HCT116 (cell line): Measurements from ENCODE around the gene WFDC10A. TPM values are rescaled to one million over a fixed set of nuclear protein-coding genes. Genes with fewer than 3 reads are reported as not detected.

Source experiments
- ATAC-seq: fragments of 200-7000 bp; cut with Tn5 transposase; 2 replicates; pipeline ENCODE4 v1.9.1; 2020; ENCODE audit warnings: mild to moderate bottlenecking, moderate library complexity
- BruUV-seq: library from RNA; stranded (reverse); fragments of 400-500 nt; replicated peaks from 2 replicates; lab custom pipeline; 2021; lab: Mats Ljungman, UMichigan
- CTCF ChIA-PET: fragments of 300-600 bp; sonication (Branson Sonifier 250); formaldehyde crosslinking; loops from one replicate; lab custom pipeline; 2021; ENCODE audit warnings: antibody characterized with exemption; lab: Charles Lee
- POLR2A ChIA-PET: fragments of 300-600, 350-600 bp; sonication (Branson Sonifier 250); formaldehyde crosslinking; loops from one replicate; lab custom pipeline; 2021; ENCODE audit warnings: antibody characterized with exemption; lab: Charles Lee
- RAD21 ChIA-PET, 2 experiments: fragments of 300-600 bp; sonication (Branson Sonifier 250); formaldehyde crosslinking; loops; one replicate each; lab custom pipeline; 2023; ENCODE audit warnings: low total read pairs in 2 of 2; ENCODE audit not compliant: uncharacterized antibody in 2 of 2, unreplicated experiment in 2 of 2, low non-redundant PET in 1 of 2; lab: Charles Lee
- DNase-seq: peaks from one replicate; pipeline ENCODE4 v3.0.0-alpha.2; 2010; ENCODE audit warnings: low read depth, low spot score
- H2AFZ ChIP-seq: fragments of 200-600 bp; shearing (Covaris generic), sonication (generic); 2 replicates; pipeline ENCODE4 v1.6.1; 2017; ENCODE audit warnings: low read depth, mixed run types, mixed read lengths, antibody characterized with exemption, low read length; ENCODE audit not compliant: poor library complexity, severe bottlenecking
- H3K27ac ChIP-seq: 2 replicates; pipeline ENCODE4 v1.5.1; 2012; ENCODE audit warnings: low read depth, low read length
- H3K27me3 ChIP-seq: fragments of 200-600 bp; sonication (generic); 2 replicates; pipeline ENCODE4 v1.6.1; 2016; ENCODE audit warnings: mixed run types, low read length, mixed read lengths; ENCODE audit not compliant: insufficient read depth
- H3K36me3 ChIP-seq, 2 experiments: fragments of 200-500 bp in 1 of 2; fragments of 200-600 bp in 1 of 2; sonication (Bioruptor generic) in 1 of 2; sonication (generic) in 1 of 2; 2 replicates each; pipeline versions ENCODE4 v1.5.1 to v1.6.1; 2014 to 2016; ENCODE audit warnings: low read length in 2 of 2, inconsistent platforms in 1 of 2, mixed read lengths in 1 of 2, mixed run types in 1 of 2; ENCODE audit not compliant: insufficient read depth in 2 of 2, control insufficient read depth in 1 of 2
- H3K4me1 ChIP-seq, 2 experiments: fragments of 200-600 bp in 1 of 2; sonication (generic) in 1 of 2; 2 replicates each; pipeline versions ENCODE4 v1.5.1 to v1.6.1; 2012 to 2017; ENCODE audit warnings: low read length in 2 of 2, inconsistent platforms in 1 of 2, mild to moderate bottlenecking in 1 of 2, mixed read lengths in 1 of 2, mixed run types in 1 of 2, moderate library complexity in 1 of 2; ENCODE audit not compliant: insufficient read depth in 2 of 2, control insufficient read depth in 1 of 2
- H3K4me2 ChIP-seq: fragments of 200-600 bp; sonication (generic); 2 replicates; pipeline ENCODE4 v1.6.1; 2017; ENCODE audit warnings: mixed run types, low read length, mixed read lengths
- H3K4me3 ChIP-seq, 2 experiments: fragments of 200-600 bp in 1 of 2; sonication (generic) in 1 of 2; replicated peaks in 1 of 2; 2 replicates each; pipeline ENCODE4 v1.5.1; 2011 to 2016; ENCODE audit warnings: low read length in 2 of 2, control low read depth in 1 of 2, low read depth in 1 of 2, mild to moderate bottlenecking in 1 of 2, mixed read lengths in 1 of 2, mixed run types in 1 of 2
- H3K79me2 ChIP-seq: fragments of 200-600 bp; sonication (generic); 2 replicates; pipeline ENCODE4 v1.6.1; 2017; ENCODE audit warnings: mild to moderate bottlenecking, mixed run types, low read length, moderate library complexity, mixed read lengths; ENCODE audit not compliant: insufficient read depth
- H3K9ac ChIP-seq: fragments of 200-600 bp; sonication (generic); 2 replicates; pipeline ENCODE4 v1.6.1; 2016; ENCODE audit warnings: low read length, mixed read lengths
- H3K9me2 ChIP-seq: fragments of 200-600 bp; sonication (generic), shearing (Covaris generic); 2 replicates; pipeline ENCODE4 v1.6.1; 2017; ENCODE audit warnings: mixed run types, mild to moderate bottlenecking, moderate library complexity; ENCODE audit not compliant: insufficient read depth
- H3K9me3 ChIP-seq, 2 experiments: fragments of 200-500 bp in 1 of 2; fragments of 200-600 bp in 1 of 2; sonication (Bioruptor generic) in 1 of 2; sonication (generic) in 1 of 2; 2 replicates each; pipeline ENCODE4 v1.6.1; 2014 to 2017; ENCODE audit warnings: low read length in 2 of 2, mixed read lengths in 2 of 2, inconsistent platforms in 1 of 2, low read depth in 1 of 2, mild to moderate bottlenecking in 1 of 2, mixed run types in 1 of 2, moderate library complexity in 1 of 2; ENCODE audit not compliant: control insufficient read depth in 1 of 2, insufficient read depth in 1 of 2
- H4K20me1 ChIP-seq: fragments of 200-600 bp; sonication (generic), shearing (Covaris generic); 2 replicates; pipeline ENCODE4 v1.6.1; 2017; ENCODE audit warnings: mixed run types, mild to moderate bottlenecking, moderate library complexity; ENCODE audit not compliant: insufficient read depth
- ATF3 ChIP-seq: IDR thresholded peaks from 2 replicates; pipeline ENCODE4 v1.6.1; 2012
- CTCF ChIP-seq, 3 experiments: fragments of 200-600 bp in 1 of 3; sonication (generic) in 1 of 3; IDR thresholded peaks in 2 of 3; conservative IDR thresholded peaks in 1 of 3; 2 replicates each; pipeline ENCODE4 v1.5.1; 2012 to 2017; ENCODE audit warnings: low read depth in 2 of 3, low read length in 2 of 3, antibody characterized with exemption in 1 of 3, borderline replicate concordance in 1 of 3, control low read depth in 1 of 3, mild to moderate bottlenecking in 1 of 3, mixed read lengths in 1 of 3, mixed run types in 1 of 3, moderate library complexity in 1 of 3; ENCODE audit not compliant: insufficient read depth in 1 of 3
- EGR1 ChIP-seq: IDR thresholded peaks from 2 replicates; pipeline ENCODE4 v1.6.1; 2012; ENCODE audit warnings: low read depth
- ELF1 ChIP-seq: IDR thresholded peaks from 2 replicates; pipeline ENCODE4 v1.6.1; 2012; ENCODE audit warnings: low read depth, borderline replicate concordance
- FOSL1 ChIP-seq: IDR thresholded peaks from 2 replicates; pipeline ENCODE4 v1.6.1; 2012; ENCODE audit warnings: low read depth
- JUND ChIP-seq: IDR thresholded peaks from 2 replicates; pipeline ENCODE4 v1.6.1; 2012
- MAX ChIP-seq: IDR thresholded peaks from 2 replicates; pipeline ENCODE4 v1.6.1; 2012
- POLR2A ChIP-seq: IDR thresholded peaks from 2 replicates; pipeline ENCODE4 v1.7.0; 2011; ENCODE audit warnings: borderline replicate concordance; ENCODE audit not compliant: insufficient read depth, insufficient read length; ENCODE audit errors: extremely low read depth
- RAD21 ChIP-seq: IDR thresholded peaks from 2 replicates; pipeline ENCODE4 v1.6.1; 2012; ENCODE audit warnings: low read depth, mild to moderate bottlenecking
- TCF7L2 ChIP-seq: IDR thresholded peaks from 2 replicates; pipeline ENCODE4 v1.7.0; 2011; ENCODE audit warnings: borderline replicate concordance, inconsistent platforms; ENCODE audit not compliant: insufficient read depth, insufficient read length; ENCODE audit errors: extremely low read depth
- intact Hi-C: fragments of 100-400 bp; cut with micrococcal nuclease; formaldehyde crosslinking; loops from 2 replicates; pipeline ENCODE4 v1.10.0; 2022
- total RNA-seq: library from RNA; stranded (reverse); gene quantifications from one replicate; pipeline ENCODE4 v1.2.1, GENCODE V29; 2021; ENCODE audit not compliant: unreplicated experiment

WFDC10A gene
- total RNA-seq, 1 experiment from 2014 or later: 0.47 TPM

GRCh38 chr20:45670139-45670538 is 40.6 kb downstream of the WFDC10A start, which contains the start of gene WFDC11:
Gene WFDC11 (minus strand): TSS chr20:45670239. CDS start chr20:45650600, 19,639 bp downstream.
- H3K27me3 ChIP-seq: no peaks in the 10 kb centered on the region
- intact Hi-C loops: no loop called here
- no peaks in the 10 kb centered on the region for H3K79me2 ChIP-seq
- no peaks in the 10 kb centered on the region for H3K9me3 ChIP-seq
- no peak within 1 kb of the TSS for H3K4me3 ChIP-seq
- no peaks in the 10 kb centered on the region for H3K36me3 ChIP-seq
- RAD21 ChIA-PET: no interaction called here
- H3K27ac ChIP-seq: no peak within 1 kb of the TSS
- no peak for DNase-seq
- H3K4me1 ChIP-seq: no peaks in the 10 kb centered on the region
- H2AFZ ChIP-seq: no peak within 1 kb of the TSS
- CTCF ChIA-PET: no interaction called here
- no peak within 1 kb of the TSS for H3K9ac ChIP-seq
- H3K9me2 ChIP-seq: no peaks in the 10 kb centered on the region
- no peaks in the 10 kb centered on the region for H4K20me1 ChIP-seq
- ATAC-seq: no peak
- no peak for TF ChIP-seq MAX
- no peak for TF ChIP-seq POLR2A
- TF ChIP-seq EGR1: no peak
- TF ChIP-seq ATF3: no peak
- no peak for TF ChIP-seq JUND
- no peak for TF ChIP-seq TCF7L2
- TF ChIP-seq ELF1: no peak
- no peak for TF ChIP-seq FOSL1
- no peak for TF ChIP-seq RAD21
- TF ChIP-seq CTCF (IDR thresholded peaks at IDR 0.05 in 2 of 3, conservative IDR thresholded peaks at IDR 0.05 in 1 of 3; ENCODE audit: borderline replicate concordance in 1 of 3, insufficient read depth in 1 of 3, low read depth in 2 of 3, low read length in 2 of 3): no peak
- no peak within 1 kb of the TSS for H3K4me2 ChIP-seq
- POLR2A ChIA-PET: no interaction called here
- no TSS peak for BruUV-seq
